ENCODE data around the gene HES2. TPM values are rescaled to one million over a fixed set of nuclear protein-coding genes. Genes with fewer than 3 reads are reported as not detected.

Gene HES2
- total RNA-seq, 1 donor from 2014 or later = 0.07 TPM

- Mint-ChIP-seq H3K4me1 (peaks cover 5% of the 10 kb centered on the region), H3K9me3 (no peaks in the 10 kb centered on the region), H3K4me3 (no peak overlapping the region), H3K27me3 (ENCODE audit: low read depth) (peaks cover 61% of the 10 kb centered on the region), H3K27ac (ENCODE audit: unreplicated experiment) (no peak overlapping the region), H3K36me3 (ENCODE audit: low read depth) (no peaks in the 10 kb centered on the region)
- no peak for TF ChIP-seq CTCF (conservative IDR thresholded peaks at IDR 0.05)
- no peak for DNase-seq (ENCODE audit: low read depth, low spot score)
Observed at GRCh38 chr1:6427441-6428390, 8.0 kb upstream of the HES2 start.

GRCh38 chr1:6426972-6427350 lies 7.2 kb upstream of the HES2 start:
- Mint-ChIP-seq H3K4me3 (no peak overlapping the region), H3K36me3 (ENCODE audit: low read depth) (no peaks in the 10 kb centered on the region), H3K9me3 (no peaks in the 10 kb centered on the region), H3K27ac (ENCODE audit: unreplicated experiment) (no peak overlapping the region), H3K27me3 (ENCODE audit: low read depth) (peaks cover 69% of the 10 kb centered on the region), H3K4me1 (peaks cover 5% of the 10 kb centered on the region)
- no peak for TF ChIP-seq CTCF (conservative IDR thresholded peaks at IDR 0.05)
- DNase-seq (ENCODE audit: low read depth, low spot score) = no peak

- H3K9me3 Mint-ChIP-seq = no peaks in the 10 kb centered on the region
- no peak for DNase-seq (ENCODE audit: low read depth, low spot score)
- H3K27ac Mint-ChIP-seq (ENCODE audit: unreplicated experiment) = no peak overlapping the region
- TF ChIP-seq CTCF (conservative IDR thresholded peaks at IDR 0.05) = no peak
- H3K4me1 Mint-ChIP-seq = peaks cover 5% of the 10 kb centered on the region
- peaks cover 74% of the 10 kb centered on the region for H3K27me3 Mint-ChIP-seq (ENCODE audit: low read depth)
- no peaks in the 10 kb centered on the region for H3K36me3 Mint-ChIP-seq (ENCODE audit: low read depth)
- H3K4me3 Mint-ChIP-seq = no peak overlapping the region
Observed at GRCh38 chr1:6426277-6426971, 6.7 kb upstream of the HES2 start.

- H3K9me3 Mint-ChIP-seq = no peaks in the 10 kb centered on the region
- H3K4me3 Mint-ChIP-seq = no peak overlapping the region
- peaks cover 81% of the 10 kb centered on the region for H3K27me3 Mint-ChIP-seq (ENCODE audit: low read depth)
- no peak for DNase-seq (ENCODE audit: low read depth, low spot score)
- no peak overlapping the region for H3K27ac Mint-ChIP-seq (ENCODE audit: unreplicated experiment)
- TF ChIP-seq CTCF (conservative IDR thresholded peaks at IDR 0.05) = no peak
- H3K4me1 Mint-ChIP-seq = peaks cover 5% of the 10 kb centered on the region
- H3K36me3 Mint-ChIP-seq (ENCODE audit: low read depth) = no peaks in the 10 kb centered on the region
Observed at GRCh38 chr1:6425658-6426057, 5.9 kb upstream of the HES2 start.

GRCh38 chr1:6424619-6425593 lies 5.2 kb upstream of the HES2 start, which contains the start of gene ESPN:
TSS of gene ESPN (plus strand) at chr1:6424776. CDS start at chr1:6424956, 180 bp downstream.
- H3K27ac Mint-ChIP-seq (ENCODE audit: unreplicated experiment) = no peak within 1 kb of the TSS

More at GRCh38 chr1:6424619-6425593, 5.2 kb upstream of the HES2 start, which contains the start of gene ESPN:
- no peak for TF ChIP-seq CTCF (conservative IDR thresholded peaks at IDR 0.05)
- DNase-seq (ENCODE audit: low read depth, low spot score) = no peak
- no peak within 1 kb of the TSS for H3K4me3 Mint-ChIP-seq
- peaks cover 81% of the 10 kb centered on the region for H3K27me3 Mint-ChIP-seq (ENCODE audit: low read depth)
- no peaks in the 10 kb centered on the region for H3K9me3 Mint-ChIP-seq
- no peaks in the 10 kb centered on the region for H3K4me1 Mint-ChIP-seq
- no peaks in the 10 kb centered on the region for H3K36me3 Mint-ChIP-seq (ENCODE audit: low read depth)
